Lower lobe of right lung (tissue), 2 donors: ENCODE results near the gene SPEF1. TPM values are rescaled to one million over a fixed set of nuclear protein-coding genes. Genes with fewer than 3 reads are reported as not detected.
A peak's percentile ranks its signal among the peaks of the same experiment; 100 is the strongest.
"Not testable (repeated sequence)": the region's sequence is repeated elsewhere in the genome, so short reads cannot be mapped to it uniquely, and the experiment has no call there.

Experiments
- ATAC-seq, 2 donors: fragments of 200-7000 bp; cut with Tn5 transposase; one replicate each; pipeline ENCODE4 v1.9.1; 2020 to 2022; ENCODE audit warnings: mild to moderate bottlenecking in 2 of 2, moderate library complexity in 2 of 2
- DNase-seq: peaks from one replicate; pipeline ENCODE4 v3.0.0-alpha.2; 2020
- H3K27ac ChIP-seq: fragments of 200-600 bp; one replicate; pipeline ENCODE4 v1.8.0; 2022
- H3K27me3 ChIP-seq: fragments of 200-600 bp; one replicate; pipeline ENCODE4 v1.8.0; 2022; ENCODE audit warnings: low read depth
- H3K36me3 ChIP-seq: fragments of 200-600 bp; one replicate; pipeline ENCODE4 v1.8.0; 2022; ENCODE audit warnings: mild to moderate bottlenecking
- H3K4me1 ChIP-seq: fragments of 200-600 bp; one replicate; pipeline ENCODE4 v1.8.0; 2022
- H3K4me3 ChIP-seq: fragments of 200-600 bp; one replicate; pipeline ENCODE4 v1.8.0; 2022; ENCODE audit warnings: mild to moderate bottlenecking
- H3K9me3 ChIP-seq: fragments of 200-600 bp; one replicate; pipeline ENCODE4 v1.8.0; 2022
- intact Hi-C: fragments of 100-400 bp; cut with DNase I; formaldehyde crosslinking; loops from one replicate; pipeline ENCODE4 v1.11.0; 2022
- total RNA-seq: library from RNA; stranded (reverse); fragmentation: NEBNext Ultra II Directional; extraction: Animal tissue kit (Norgen Biotek cat#: 25700); gene quantifications from one replicate; pipeline ENCODE4 v1.2.1, GENCODE V29; 2021
- TF ChIP-seq, protein P1 (sequence below): fragments of 200-600 bp; IDR thresholded peaks from one replicate; pipeline ENCODE4 v1.8.0; 2022; ENCODE audit warnings: antibody characterized with exemption, mild to moderate bottlenecking
- donor health status: DM: no; HTN: yes; CAD: no; lungs with severe emphysema.

SPEF1 gene
- total RNA-seq, 1 donor from 2014 or later, result 3.9 TPM

GRCh38 chr20:3794701-3795420, 13.6 kb upstream of the SPEF1 start:
- intact Hi-C loops, result no loop called here
- no peak for ATAC-seq
- H3K9me3 ChIP-seq, result no peaks in the 10 kb centered on the region

GRCh38 chr20:3794168-3794567, 12.9 kb upstream of the SPEF1 start:
- peaks cover 16% of the 10 kb centered on the region for H3K36me3 ChIP-seq
- ATAC-seq, intact Hi-C loops: not testable (repeated sequence)

More at GRCh38 chr20:3794701-3795420, 13.6 kb upstream of the SPEF1 start:
- H3K27ac ChIP-seq, result peak overlapping the region; percentile 95
- TF ChIP-seq, protein P1, sequence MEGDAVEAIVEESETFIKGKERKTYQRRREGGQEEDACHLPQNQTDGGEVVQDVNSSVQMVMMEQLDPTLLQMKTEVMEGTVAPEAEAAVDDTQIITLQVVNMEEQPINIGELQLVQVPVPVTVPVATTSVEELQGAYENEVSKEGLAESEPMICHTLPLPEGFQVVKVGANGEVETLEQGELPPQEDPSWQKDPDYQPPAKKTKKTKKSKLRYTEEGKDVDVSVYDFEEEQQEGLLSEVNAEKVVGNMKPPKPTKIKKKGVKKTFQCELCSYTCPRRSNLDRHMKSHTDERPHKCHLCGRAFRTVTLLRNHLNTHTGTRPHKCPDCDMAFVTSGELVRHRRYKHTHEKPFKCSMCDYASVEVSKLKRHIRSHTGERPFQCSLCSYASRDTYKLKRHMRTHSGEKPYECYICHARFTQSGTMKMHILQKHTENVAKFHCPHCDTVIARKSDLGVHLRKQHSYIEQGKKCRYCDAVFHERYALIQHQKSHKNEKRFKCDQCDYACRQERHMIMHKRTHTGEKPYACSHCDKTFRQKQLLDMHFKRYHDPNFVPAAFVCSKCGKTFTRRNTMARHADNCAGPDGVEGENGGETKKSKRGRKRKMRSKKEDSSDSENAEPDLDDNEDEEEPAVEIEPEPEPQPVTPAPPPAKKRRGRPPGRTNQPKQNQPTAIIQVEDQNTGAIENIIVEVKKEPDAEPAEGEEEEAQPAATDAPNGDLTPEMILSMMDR, result no peak
- H3K36me3 ChIP-seq, result peaks cover 20% of the 10 kb centered on the region
- peaks cover 42% of the 10 kb centered on the region for H3K4me1 ChIP-seq
- no peaks in the 10 kb centered on the region for H3K27me3 ChIP-seq
- DNase-seq, result peak; percentile 46
- H3K4me3 ChIP-seq, result peak overlapping the region; percentile 79

GRCh38 chr20:3789201-3789600, 8.0 kb upstream of the SPEF1 start:
- H3K9me3 ChIP-seq, H3K27ac ChIP-seq, H3K4me3 ChIP-seq, DNase-seq, ATAC-seq, intact Hi-C loops, H3K36me3 ChIP-seq, H3K27me3 ChIP-seq: not testable (repeated sequence)
- H3K4me1 ChIP-seq, result peaks cover 25% of the 10 kb centered on the region

More at GRCh38 chr20:3794168-3794567, 12.9 kb upstream of the SPEF1 start:
- not testable (repeated sequence) for DNase-seq, H3K27ac ChIP-seq, H3K4me3 ChIP-seq, H3K9me3 ChIP-seq, H3K27me3 ChIP-seq
- H3K4me1 ChIP-seq, result peaks cover 35% of the 10 kb centered on the region

DNA sequence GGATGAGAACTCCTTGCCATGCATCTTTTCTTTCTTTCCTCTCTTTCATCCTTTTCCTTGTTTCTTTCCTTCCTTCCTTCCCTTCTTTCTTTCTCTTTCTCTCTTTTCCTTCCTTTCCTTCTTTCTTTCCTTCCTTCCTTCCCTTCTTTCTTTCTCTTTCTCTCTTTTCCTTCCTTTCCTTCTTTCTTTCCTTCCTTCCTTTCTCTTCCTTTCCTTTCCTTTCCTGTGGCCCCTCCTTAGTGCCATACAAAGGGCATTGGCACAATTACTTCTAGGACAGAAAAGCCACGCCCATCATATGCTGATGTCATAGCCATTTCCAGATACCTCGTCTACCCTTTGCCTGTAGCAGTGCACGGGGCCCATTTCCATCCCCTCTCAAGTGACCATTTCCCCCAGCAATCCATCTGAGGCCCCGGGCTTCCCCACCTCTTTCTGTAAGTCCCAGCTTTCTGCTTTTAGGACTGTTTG, 7.5 kb upstream of the SPEF1 start:
- Histone ChIP-seq H3K27me3 (no peaks in the 10 kb centered on the region), H3K4me3 (no peak overlapping the region), H3K27ac (no peak overlapping the region), H3K9me3 (no peaks in the 10 kb centered on the region), H3K36me3 (peaks cover 11% of the 10 kb centered on the region), H3K4me1 (peaks cover 30% of the 10 kb centered on the region)
- DNase-seq (peak; percentile 22), ATAC-seq (no peak)
- intact Hi-C loops, result no loop called here
- TF ChIP-seq, protein P1, result no peak

GRCh38 chr20:3787324-3788014, 6.2 kb upstream of the SPEF1 start:
- H3K36me3 ChIP-seq, result peaks cover 13% of the 10 kb centered on the region
- TF ChIP-seq, protein P1, result no peak
- ATAC-seq, result no peak
- intact Hi-C loops, result no loop called here
- peaks cover 39% of the 10 kb centered on the region for H3K4me1 ChIP-seq
- H3K27ac ChIP-seq, result no peak overlapping the region
- H3K4me3 ChIP-seq, result peak overlapping the region; percentile 50
- H3K27me3 ChIP-seq, result no peaks in the 10 kb centered on the region
- H3K9me3 ChIP-seq, result no peaks in the 10 kb centered on the region
- DNase-seq, result peak; percentile 10

DNA sequence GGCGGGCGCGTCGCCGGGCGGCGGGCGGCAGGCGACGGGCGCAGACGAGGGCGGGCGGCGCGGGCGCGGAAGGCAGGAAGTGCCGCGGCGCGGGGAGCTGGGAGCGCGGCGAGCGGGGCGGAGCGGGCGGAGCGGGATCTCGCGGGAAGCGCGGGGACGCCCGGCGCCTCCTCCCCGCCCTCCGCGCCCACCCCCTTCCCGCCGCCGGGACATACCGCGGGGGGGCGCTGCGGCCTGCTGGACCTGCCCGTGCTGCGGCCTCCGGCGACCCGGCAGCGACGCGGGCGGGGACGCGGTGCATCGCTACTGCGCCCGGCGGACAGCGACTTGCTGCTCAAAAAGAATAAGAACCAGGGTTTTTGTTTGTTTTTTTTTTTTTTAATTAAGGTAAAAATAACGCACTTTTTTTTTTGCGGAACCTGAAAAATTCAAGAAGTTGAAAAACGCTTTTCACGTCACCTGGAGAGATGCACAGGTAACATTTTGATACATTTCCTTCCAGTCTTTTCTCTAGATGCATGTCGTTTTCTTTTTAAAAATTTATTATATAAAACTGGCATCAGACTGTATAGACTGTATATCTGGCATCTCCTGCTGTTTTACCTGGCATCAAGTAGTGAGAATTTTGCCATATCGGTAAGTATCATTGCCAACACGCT, 5.5 kb upstream of the SPEF1 start, which contains the start of gene CENPB:
Gene CENPB, minus strand, starts transcription at position 76 of the 659 bp plus-strand sequence. CDS start 257 bp downstream, outside the sequence.
- Histone ChIP-seq H3K27ac (peak within 1 kb of the TSS; percentile 87), H3K27me3 (no peaks in the 10 kb centered on the region), H3K36me3 (peaks cover 13% of the 10 kb centered on the region), H3K9me3 (no peaks in the 10 kb centered on the region), H3K4me3 (peak within 1 kb of the TSS; percentile 83), H3K4me1 (peaks cover 39% of the 10 kb centered on the region)
- TF ChIP-seq, protein P1, result peak; percentile 82
- DNase-seq (peak; percentile 91), ATAC-seq (peak; percentile 96 to 97)
- intact Hi-C loops, result no loop called here
